IMR-90 (cell line): Measurements from ENCODE around the gene CTIF. TPM values are rescaled to one million over a fixed set of nuclear protein-coding genes. Genes with fewer than 3 reads are reported as not detected.

Source experiments
- ATAC-seq: fragments of 200-7000 bp; cut with Tn5 transposase; 2 replicates; pipeline ENCODE4 v1.9.1; 2020; ENCODE audit warnings: low read depth, mild to moderate bottlenecking, moderate library complexity
- BruUV-seq: library from RNA; stranded (reverse); fragments of 400-500 nt; replicated peaks from 2 replicates; lab custom pipeline; 2021; lab: Mats Ljungman, UMichigan
- CTCF ChIA-PET: fragments of 300-600 bp; formaldehyde crosslinking; extraction: SDS; loops from one replicate; lab custom pipeline; 2021; ENCODE audit warnings: antibody characterized with exemption; lab: Yijun Ruan, JAX
- POLR2A ChIA-PET: fragments of 300-600 bp; sonication (Branson Sonifier 250); formaldehyde crosslinking; loops from one replicate; lab custom pipeline; 2022; ENCODE audit warnings: antibody characterized with exemption; ENCODE audit not compliant: unreplicated experiment; lab: Charles Lee
- DNase-seq: peaks from one replicate; pipeline ENCODE4 v3.0.0; 2013
- H2AFZ ChIP-seq: replicated peaks from 2 replicates; pipeline ENCODE3; 2013; ENCODE audit warnings: low read length, mild to moderate bottlenecking; ENCODE audit not compliant: poor library complexity
- H2AK5ac ChIP-seq: 2 replicates; pipeline ENCODE4 v1.6.1; 2013; ENCODE audit warnings: low read depth, low read length, inconsistent platforms
- H2AK9ac ChIP-seq: replicated peaks from 2 replicates; pipeline ENCODE3; 2013; ENCODE audit warnings: mild to moderate bottlenecking, low read depth, low read length, moderate library complexity; ENCODE audit not compliant: poor library complexity
- H2BK120ac ChIP-seq: 2 replicates; pipeline ENCODE4 v1.6.1; 2013; ENCODE audit warnings: low read depth, low read length, inconsistent platforms
- H2BK15ac ChIP-seq: 3 replicates; pipeline ENCODE4 v1.6.1; 2013; ENCODE audit warnings: low read depth, low read length, inconsistent platforms
- H2BK20ac ChIP-seq: 2 replicates; pipeline ENCODE4 v1.6.1; 2013; ENCODE audit warnings: low read depth, mild to moderate bottlenecking, inconsistent platforms, low read length, moderate library complexity
- H2BK5ac ChIP-seq: 2 replicates; pipeline ENCODE4 v1.6.1; 2013; ENCODE audit warnings: mild to moderate bottlenecking, low read depth, low read length, inconsistent platforms; ENCODE audit not compliant: poor library complexity, severe bottlenecking
- H3K14ac ChIP-seq: replicated peaks from 2 replicates; pipeline ENCODE4 v1.6.1; 2013; ENCODE audit warnings: low read depth, low read length, inconsistent platforms
- H3K18ac ChIP-seq: 2 replicates; pipeline ENCODE4 v1.6.1; 2013; ENCODE audit warnings: low read depth, low read length, control low read depth
- H3K23ac ChIP-seq: 2 replicates; pipeline ENCODE4 v1.6.1; 2013; ENCODE audit warnings: low read depth, low read length, inconsistent platforms
- H3K27ac ChIP-seq: 2 replicates; pipeline ENCODE4 v1.5.1; 2013; ENCODE audit warnings: mild to moderate bottlenecking, control low read depth, low read length; ENCODE audit not compliant: insufficient read depth
- H3K27me3 ChIP-seq: 2 replicates; pipeline ENCODE4 v1.6.1; 2013; ENCODE audit warnings: low read length; ENCODE audit not compliant: control insufficient read depth, insufficient read depth
- H3K36me3 ChIP-seq: 2 replicates; pipeline ENCODE4 v1.6.1; 2013; ENCODE audit warnings: low read length, mixed read lengths; ENCODE audit not compliant: control insufficient read depth, insufficient read depth
- H3K4ac ChIP-seq: 2 replicates; pipeline ENCODE4 v1.6.1; 2013; ENCODE audit warnings: low read depth, low read length, inconsistent platforms
- H3K4me1 ChIP-seq: 2 replicates; pipeline ENCODE4 v1.6.1; 2013; ENCODE audit warnings: low read length, mixed read lengths; ENCODE audit not compliant: control insufficient read depth, insufficient read depth
- H3K4me2 ChIP-seq: 2 replicates; pipeline ENCODE4 v1.6.1; 2013; ENCODE audit warnings: low read depth, mild to moderate bottlenecking, control low read depth, low read length, moderate library complexity
- H3K4me3 ChIP-seq: 2 replicates; pipeline ENCODE4 v1.5.1; 2013; ENCODE audit warnings: low read depth, mild to moderate bottlenecking, control low read depth, low read length, moderate library complexity; ENCODE audit not compliant: insufficient read depth
- H3K56ac ChIP-seq: 2 replicates; pipeline ENCODE4 v1.6.1; 2013; ENCODE audit warnings: low read length, inconsistent platforms; ENCODE audit not compliant: insufficient read depth; ENCODE audit errors: extremely low read depth
- H3K79me1 ChIP-seq, 2 experiments: 2 replicates each; pipeline ENCODE4 v1.6.1; 2013; ENCODE audit warnings: low read length in 2 of 2, inconsistent platforms in 1 of 2, low read depth in 1 of 2
- H3K9ac ChIP-seq: 2 replicates; pipeline ENCODE4 v1.6.1; 2013; ENCODE audit warnings: low read depth, low read length, control low read depth
- H3K9me1 ChIP-seq: 2 replicates; pipeline ENCODE4 v1.6.1; 2013; ENCODE audit warnings: low read length, inconsistent platforms; ENCODE audit not compliant: insufficient read depth
- H3K9me3 ChIP-seq: 2 replicates; pipeline ENCODE4 v1.6.1; 2013; ENCODE audit warnings: low read length; ENCODE audit not compliant: control insufficient read depth, insufficient read depth
- H4K20me1 ChIP-seq: 2 replicates; pipeline ENCODE4 v1.6.1; 2013; ENCODE audit warnings: low read length, inconsistent platforms; ENCODE audit not compliant: insufficient read depth
- H4K5ac ChIP-seq: 2 replicates; pipeline ENCODE4 v1.6.1; 2013; ENCODE audit warnings: mild to moderate bottlenecking, low read depth, low read length, control low read depth
- H4K8ac ChIP-seq, 2 experiments: 2 replicates each; pipeline ENCODE4 v1.6.1; 2013; ENCODE audit warnings: low read depth in 2 of 2, low read length in 2 of 2, control low read depth in 1 of 2, inconsistent platforms in 1 of 2
- H4K91ac ChIP-seq: 2 replicates; pipeline ENCODE4 v1.6.1; 2013; ENCODE audit warnings: low read depth, low read length, inconsistent platforms; ENCODE audit not compliant: insufficient read depth
- BHLHE40 ChIP-seq: fragments of 150-350 bp; IDR thresholded peaks from 2 replicates; pipeline ENCODE4 v1.6.1; 2016; ENCODE audit warnings: mild to moderate bottlenecking, low read depth, low read length
- CEBPB ChIP-seq: IDR thresholded peaks from 2 replicates; pipeline ENCODE4 v1.6.1; 2012; ENCODE audit warnings: low read depth, low read length, improper control_type of control experiment
- CHD1 ChIP-seq: IDR thresholded peaks from 2 replicates; pipeline ENCODE4 v1.6.1; 2012; ENCODE audit warnings: low read depth, low read length, improper control_type of control experiment
- CTCF ChIP-seq: conservative IDR thresholded peaks from 2 replicates; pipeline ENCODE4 v1.5.1; 2012; ENCODE audit warnings: mild to moderate bottlenecking, low read depth, low read length, improper control_type of control experiment
- ELK1 ChIP-seq: fragments of 150-350 bp; IDR thresholded peaks from 2 replicates; pipeline ENCODE4 v1.6.1; 2016; ENCODE audit warnings: low read depth, mild to moderate bottlenecking, low read length, moderate library complexity, borderline replicate concordance
- FOS ChIP-seq: fragments of 150-350 bp; IDR thresholded peaks from 2 replicates; pipeline ENCODE4 v1.6.1; 2016; ENCODE audit warnings: low read depth, low read length
- MAFK ChIP-seq: IDR thresholded peaks from 2 replicates; pipeline ENCODE4 v1.6.1; 2012; ENCODE audit warnings: low read depth, low read length, improper control_type of control experiment
- MAZ ChIP-seq: IDR thresholded peaks from 2 replicates; pipeline ENCODE4 v1.6.1; 2012; ENCODE audit warnings: low read depth, mild to moderate bottlenecking, low read length, improper control_type of control experiment, moderate library complexity, borderline replicate concordance
- MXI1 ChIP-seq: IDR thresholded peaks from 2 replicates; pipeline ENCODE4 v1.6.1; 2012; ENCODE audit warnings: low read depth, mild to moderate bottlenecking, low read length, moderate library complexity, borderline replicate concordance
- NFE2L2 ChIP-seq: fragments of 150-350 bp; IDR thresholded peaks from 2 replicates; pipeline ENCODE4 v1.6.1; 2016; ENCODE audit warnings: low read depth, mild to moderate bottlenecking, low read length
- POLR2A ChIP-seq: IDR thresholded peaks from 2 replicates; pipeline ENCODE4 v1.6.1; 2012; ENCODE audit warnings: mild to moderate bottlenecking, low read depth, low read length
- RAD21 ChIP-seq: IDR thresholded peaks from 2 replicates; pipeline ENCODE4 v1.6.1; 2012; ENCODE audit warnings: low read length, improper control_type of control experiment
- RCOR1 ChIP-seq: IDR thresholded peaks from 2 replicates; pipeline ENCODE4 v1.6.1; 2012; ENCODE audit warnings: mild to moderate bottlenecking, low read length, improper control_type of control experiment; ENCODE audit not compliant: insufficient replicate concordance
- RFX5 ChIP-seq: IDR thresholded peaks from 2 replicates; pipeline ENCODE4 v1.8.0; 2012; ENCODE audit warnings: low read depth, mild to moderate bottlenecking, low read length, moderate library complexity
- SMC3 ChIP-seq: fragments of 150-350 bp; IDR thresholded peaks from 2 replicates; pipeline ENCODE4 v1.6.1; 2016; ENCODE audit warnings: low read depth, mild to moderate bottlenecking, antibody characterized with exemption, low read length, moderate library complexity
- USF2 ChIP-seq: fragments of 150-350 bp; IDR thresholded peaks from 2 replicates; pipeline ENCODE4 v1.6.1; 2017; ENCODE audit warnings: mild to moderate bottlenecking, antibody characterized with exemption, low read length, low read depth
- WGBS, 2 experiments: methylation state at CpG; one replicate each; pipeline versions ENCODE4 v1.1.5 to v1.1.7; 2013; ENCODE audit warnings: missing lambda C conversion rate in 2 of 2; ENCODE audit not compliant: insufficient read length in 1 of 2; ENCODE audit errors: extremely low coverage in 2 of 2; 5-methylcytosine and 5-hydroxymethylcytosine counted together
- dilution Hi-C: fragments of 300-500 bp; cut with HindIII; formaldehyde crosslinking; loops from one replicate; pipeline ENCODE4 v1.14.3; 2018; ENCODE audit warnings: low sequenced_read_pairs; ENCODE audit not compliant: unreplicated experiment
- in situ Hi-C: fragments of 300-500 bp; cut with MboI; formaldehyde crosslinking; loops from 3 replicates; pipeline ENCODE4 v1.14.3; 2019; ENCODE audit warnings: low sequenced_read_pairs, inconsistent platforms, mixed read lengths
- intact Hi-C: fragments of 100-400 bp; cut with micrococcal nuclease; formaldehyde crosslinking; loops from 2 replicates; pipeline ENCODE4 v1.10.0; 2022
- polyA plus RNA-seq, 3 experiments: library from polyadenylated mRNA; depleted of rRNA; stranded (reverse); fragments of >200 nt; gene quantifications; 2 replicates each; pipeline ENCODE4 v1.2.3, GENCODE V29; 2012; ENCODE audit warnings: low replicate concordance in 1 of 3
- total RNA-seq: library from RNA; depleted of rRNA; stranded (reverse); fragments of >200 nt; gene quantifications from 2 replicates; pipeline ENCODE4 v1.2.3, GENCODE V29; 2012

Gene CTIF
- total and polyA plus RNA-seq, 2 of the 4 experiments (the other 2 are of a cell fraction) = 25.1 to 57.0 TPM

- Histone ChIP-seq H3K9me3 (no peaks in the 10 kb centered on the region), H2BK5ac (no peak overlapping the region), H3K23ac (peak overlapping the region; percentile 19; the same call in 1 of the 2 replicates), H3K4me3 (no peak overlapping the region), H3K27ac (no peak overlapping the region), H3K4me2 (no peak overlapping the region), H2AK9ac (no peak overlapping the region), H3K9ac (no peak overlapping the region), H2AFZ (no peak overlapping the region), H3K56ac (no peak overlapping the region), H3K27me3 (no peaks in the 10 kb centered on the region), H3K18ac (no peak overlapping the region), H2BK20ac (no peak overlapping the region), H3K14ac (no peak overlapping the region), H2BK15ac (no peak overlapping the region), H4K8ac (no peak overlapping the region), H2AK5ac (no peak overlapping the region), H4K5ac (no peak overlapping the region), H3K36me3 (peaks cover 16% of the 10 kb centered on the region), H3K79me1 (peaks cover 53 to 95% of the 10 kb centered on the region in 2 experiments), H3K9me1 (peaks cover 48% of the 10 kb centered on the region), H3K4me1 (peaks cover 30% of the 10 kb centered on the region), H4K20me1 (peaks cover 88% of the 10 kb centered on the region), H2BK120ac (no peak overlapping the region), H3K4ac (no peak overlapping the region), H4K91ac (no peak overlapping the region)
- TF ChIP-seq CEBPB (no peak), FOS (no peak), MXI1 (no peak), BHLHE40 (no peak), CTCF (no peak), ELK1 (no peak), USF2 (no peak), CHD1 (no peak), RAD21 (no peak), SMC3 (no peak), RCOR1 (no peak), POLR2A (no peak), MAFK (no peak), RFX5 (no peak), NFE2L2 (no peak), MAZ (no peak)
- ChIA-PET POLR2A (no interaction called here), CTCF (no interaction called here)
- in situ Hi-C loops = no loop called here
- ATAC-seq (no peak), DNase-seq (no peak)
- intact Hi-C loops = no loop called here
- dilution Hi-C loops = no loop called here
- no TSS peak for BruUV-seq
- WGBS, 2 experiments = 100% methylated on average over 1 of the region's 4 CpGs; no CpG with 5 or more reads in 1 of the 2 experiments
Observed at GRCh38 chr18:48595703-48596218, 56.9 kb downstream of the CTIF start.
